H1 (cell line): ENCODE data around the gene OSM. TPM values are rescaled to one million over a fixed set of nuclear protein-coding genes. Genes with fewer than 3 reads are reported as not detected.
A peak's percentile ranks its signal among the peaks of the same experiment; 100 is the strongest.

Experiments used
- CTCF ChIA-PET: fragments of 300-600 bp; sonication (Branson Sonifier 250); formaldehyde crosslinking; loops from one replicate; lab custom pipeline; 2021; ENCODE audit not compliant: partially characterized antibody; lab: Charles Lee
- POLR2A ChIA-PET: fragments of 300-600 bp; sonication (Branson Sonifier 250); formaldehyde crosslinking; loops from one replicate; lab custom pipeline; 2021; ENCODE audit warnings: inconsistent platforms; ENCODE audit not compliant: partially characterized antibody; lab: Charles Lee
- DNase-seq, 2 experiments: peaks; one replicate each; pipeline versions ENCODE4 v3.0.0 to v3.0.0-alpha.2; 2010 to 2022; ENCODE audit warnings: low spot score in 2 of 2, low read depth in 1 of 2, mixed read lengths in 1 of 2
- FAIRE-seq: peaks from 2 replicates; lab custom pipeline; 2011; peaks lifted over from hg19 to GRCh38; lab: Jason Lieb, UNC
- H2AFZ ChIP-seq: 2 replicates; pipeline ENCODE4 v1.8.1; 2012; ENCODE audit warnings: low read length, inconsistent platforms
- H2AK5ac ChIP-seq: 2 replicates; pipeline ENCODE4 v1.6.1; 2013; ENCODE audit warnings: low read depth, low read length
- H2BK120ac ChIP-seq: replicated peaks from 2 replicates; pipeline ENCODE3; 2013; ENCODE audit warnings: low read depth, low read length, inconsistent platforms
- H2BK12ac ChIP-seq: 2 replicates; pipeline ENCODE4 v1.6.1; 2013; ENCODE audit warnings: low read depth, low read length
- H2BK15ac ChIP-seq: 2 replicates; pipeline ENCODE4 v1.6.1; 2013; ENCODE audit warnings: low read length
- H2BK20ac ChIP-seq: 2 replicates; pipeline ENCODE4 v1.6.1; 2013; ENCODE audit warnings: low read length
- H2BK5ac ChIP-seq: 2 replicates; pipeline ENCODE4 v1.6.1; 2013; ENCODE audit warnings: low read depth, low read length
- H3K14ac ChIP-seq: 2 replicates; pipeline ENCODE4 v1.6.1; 2013; ENCODE audit warnings: inconsistent platforms; ENCODE audit not compliant: insufficient read length
- H3K18ac ChIP-seq: 2 replicates; pipeline ENCODE4 v1.6.1; 2013; ENCODE audit warnings: low read length; ENCODE audit errors: extremely low read depth
- H3K23ac ChIP-seq: 2 replicates; pipeline ENCODE4 v1.6.1; 2013; ENCODE audit warnings: inconsistent platforms; ENCODE audit not compliant: insufficient read length
- H3K23me2 ChIP-seq: 2 replicates; pipeline ENCODE4 v1.6.1; 2013; ENCODE audit warnings: low read depth, low read length
- H3K27ac ChIP-seq: 2 replicates; pipeline ENCODE4 v1.6.1; 2011; ENCODE audit warnings: low read depth, low read length, inconsistent platforms
- H3K27me3 ChIP-seq, 4 experiments: replicated peaks in 1 of 4; 1 replicate in 1 of 4; 2 replicates in 3 of 4; pipeline versions ENCODE4 v1.6.1 to v1.8.1; 2011 to 2013; ENCODE audit warnings: low read length in 3 of 4, mild to moderate bottlenecking in 3 of 4, inconsistent platforms in 2 of 4, mixed read lengths in 2 of 4, moderate library complexity in 1 of 4; ENCODE audit not compliant: control insufficient read depth in 3 of 4, insufficient read depth in 3 of 4; ENCODE audit errors: extremely low read depth in 1 of 4
- H3K36me3 ChIP-seq, 4 experiments: 2 replicates each; pipeline versions ENCODE4 v1.6.1 to v1.8.1; 2011 to 2013; ENCODE audit warnings: mild to moderate bottlenecking in 4 of 4, low read length in 3 of 4, moderate library complexity in 2 of 4, control low read depth in 1 of 4, inconsistent platforms in 1 of 4; ENCODE audit not compliant: insufficient read depth in 4 of 4, control insufficient read depth in 2 of 4
- H3K4ac ChIP-seq: replicated peaks from 2 replicates; pipeline ENCODE3; 2013; ENCODE audit warnings: low read length, low read depth, mixed read lengths, inconsistent platforms; ENCODE audit not compliant: insufficient read length
- H3K4me1 ChIP-seq, 4 experiments: replicated peaks in 1 of 4; 1 replicate in 1 of 4; 2 replicates in 3 of 4; pipeline versions ENCODE4 v1.6.1 to v1.8.1; 2011 to 2013; ENCODE audit warnings: low read length in 3 of 4, inconsistent platforms in 2 of 4, mixed read lengths in 1 of 4; ENCODE audit not compliant: insufficient read depth in 4 of 4, control insufficient read depth in 3 of 4
- H3K4me2 ChIP-seq, 2 experiments: 2 replicates each; pipeline versions ENCODE4 v1.6.1 to v1.8.1; 2011 to 2013; ENCODE audit warnings: low read depth in 2 of 2, low read length in 2 of 2, control low read depth in 1 of 2, inconsistent platforms in 1 of 2, mild to moderate bottlenecking in 1 of 2; ENCODE audit not compliant: insufficient read depth in 1 of 2
- H3K4me3 ChIP-seq, 4 experiments: fragments of 200-600, 300-600 bp in 1 of 4; sonication (generic), shearing (Covaris generic), sonication (Bioruptor Twin) in 1 of 4; 2 replicates each; pipeline versions ENCODE4 v1.5.1 to v1.8.1; 2011 to 2016; ENCODE audit warnings: low read length in 4 of 4, low read depth in 3 of 4, control low read depth in 2 of 4, inconsistent platforms in 2 of 4, mild to moderate bottlenecking in 2 of 4, mixed read lengths in 1 of 4, moderate library complexity in 1 of 4; ENCODE audit not compliant: insufficient read depth in 2 of 4; ENCODE audit errors: extremely low read depth in 1 of 4
- H3K56ac ChIP-seq: replicated peaks from 2 replicates; pipeline ENCODE3; 2013; ENCODE audit warnings: low read depth, mild to moderate bottlenecking, mixed read lengths, low read length, inconsistent platforms; ENCODE audit not compliant: insufficient read length
- H3K79me1 ChIP-seq: 2 replicates; pipeline ENCODE4 v1.6.1; 2013; ENCODE audit warnings: low read depth, low read length, control low read depth
- H3K79me2 ChIP-seq, 2 experiments: 2 replicates each; pipeline versions ENCODE4 v1.6.1 to v1.8.1; 2012 to 2013; ENCODE audit warnings: low read length in 2 of 2, mild to moderate bottlenecking in 2 of 2, inconsistent platforms in 1 of 2; ENCODE audit not compliant: insufficient read depth in 2 of 2, control insufficient read depth in 1 of 2
- H3K9ac ChIP-seq, 4 experiments: replicated peaks in 1 of 4; 1 replicate in 1 of 4; 2 replicates in 3 of 4; pipeline versions ENCODE4 v1.6.1 to v1.8.1; 2011 to 2013; ENCODE audit warnings: low read depth in 3 of 4, low read length in 3 of 4, control low read depth in 2 of 4, mild to moderate bottlenecking in 2 of 4, moderate library complexity in 2 of 4, inconsistent platforms in 1 of 4; ENCODE audit errors: extremely low read depth in 1 of 4
- H3K9me3 ChIP-seq, 2 experiments: 2 replicates each; pipeline versions ENCODE4 v1.6.1 to v1.8.1; 2012 to 2013; ENCODE audit warnings: mild to moderate bottlenecking in 2 of 2, moderate library complexity in 2 of 2, control low read depth in 1 of 2, inconsistent platforms in 1 of 2, low read depth in 1 of 2, low read length in 1 of 2, mixed read lengths in 1 of 2; ENCODE audit not compliant: insufficient read depth in 2 of 2
- H4K20me1 ChIP-seq, 2 experiments: replicated peaks in 1 of 2; 2 replicates each; pipeline versions ENCODE3 to v1.8.1; 2011 to 2013; ENCODE audit warnings: inconsistent platforms in 2 of 2, low read length in 2 of 2, mild to moderate bottlenecking in 1 of 2; ENCODE audit not compliant: insufficient read depth in 2 of 2, control insufficient read depth in 1 of 2
- H4K5ac ChIP-seq: 2 replicates; pipeline ENCODE4 v1.6.1; 2013; ENCODE audit warnings: low read length, low read depth, mixed read lengths, inconsistent platforms; ENCODE audit not compliant: insufficient read length
- H4K8ac ChIP-seq: 2 replicates; pipeline ENCODE4 v1.8.0; 2013; ENCODE audit warnings: mild to moderate bottlenecking, moderate library complexity, low read length, inconsistent platforms; ENCODE audit not compliant: insufficient read depth; ENCODE audit errors: extremely low read depth
- H4K91ac ChIP-seq: replicated peaks from 2 replicates; pipeline ENCODE3; 2013; ENCODE audit warnings: low read length, mixed read lengths, inconsistent platforms; ENCODE audit not compliant: insufficient read length
- BACH1 ChIP-seq: IDR thresholded peaks from 2 replicates; pipeline ENCODE4 v1.6.1; 2012; ENCODE audit warnings: low read length, improper control_type of control experiment
- BRCA1 ChIP-seq: IDR thresholded peaks from 2 replicates; pipeline ENCODE4 v1.6.1; 2012; ENCODE audit warnings: low read depth, low read length, improper control_type of control experiment
- CHD2 ChIP-seq: IDR thresholded peaks from 2 replicates; pipeline ENCODE4 v1.6.1; 2012; ENCODE audit warnings: low read length, improper control_type of control experiment
- ZNF274 ChIP-seq: IDR thresholded peaks from 2 replicates; pipeline ENCODE4 v1.7.0; 2012; ENCODE audit warnings: low read length, borderline replicate concordance; ENCODE audit errors: extremely low read depth
- WGBS, 2 experiments: shearing (Covaris generic) in 1 of 2; methylation state at CpG; one replicate each; pipeline versions ENCODE4 v1.1.6 to v1.1.7; 2013 to 2015; ENCODE audit warnings: low lambda C conversion rate in 2 of 2, mixed read lengths in 2 of 2, inconsistent platforms in 1 of 2, low coverage in 1 of 2, missing lambda C conversion rate in 1 of 2; ENCODE audit not compliant: insufficient replicate concordance in 2 of 2, insufficient coverage in 1 of 2, insufficient read length in 1 of 2; ENCODE audit errors: extremely low coverage in 1 of 2, missing lambda C conversion rate in 1 of 2; 5-methylcytosine and 5-hydroxymethylcytosine counted together
- polyA plus RNA-seq, 7 experiments: library from polyadenylated mRNA; depleted of rRNA in 3 of 7; stranded (reverse) in 5 of 7; unstranded in 2 of 7; fragments of >200 nt in 5 of 7; fragments of 200-250 nt in 2 of 7; gene quantifications; 1 replicate in 5 of 7; 2 replicates in 1 of 7; 4 replicates in 1 of 7; pipeline versions ENCODE4 v1.2.1 to v1.2.3, GENCODE V29; 2011 to 2013; ENCODE audit warnings: missing spikeins in 2 of 7, mixed read lengths in 2 of 7
- total RNA-seq: library from RNA; stranded (reverse); fragmentation: NEBNext Ultra II Directional; extraction: Animal tissue kit (Norgen Biotek cat#: 25700); gene quantifications from 2 replicates; pipeline ENCODE4 v1.2.1, GENCODE V29; 2021
- TF ChIP-seq, protein P1 (sequence below): IDR thresholded peaks from 2 replicates; pipeline ENCODE4 v1.6.1; 2012; ENCODE audit warnings: inconsistent platforms

OSM gene
- total and polyA plus RNA-seq, 2 of the 8 experiments (the other 6 are each of a cell fraction or from before 2014, with no cell fraction given): not detected

DNA sequence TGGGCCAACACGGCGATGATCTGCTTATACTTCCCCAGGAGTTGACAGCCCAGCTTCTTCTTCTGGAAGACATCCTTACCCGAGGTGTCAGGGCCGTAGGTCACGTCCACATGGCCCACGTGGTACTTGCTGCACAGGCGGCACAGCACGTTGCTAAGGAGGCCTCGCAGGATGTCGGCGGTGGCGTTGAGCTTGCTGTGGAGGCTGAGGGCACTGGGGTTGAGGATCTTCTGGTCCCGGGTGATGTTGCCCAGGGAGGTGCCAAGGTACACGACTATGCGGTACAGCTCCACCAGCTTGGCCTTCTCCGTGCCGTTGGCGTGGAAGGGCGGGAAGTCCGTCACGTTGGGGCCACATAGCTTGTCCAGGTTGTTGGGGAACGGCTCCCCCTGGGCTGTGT lies 23.0 kb downstream of the OSM start:
- CTCF ChIA-PET: interaction anchor here (0.6 to 3.1 kb wide), 3 partner anchors 12 to 80 kb away, joined by 3 to 10 read pairs (median 3); no protein-coding TSS in a partner anchor
- no peak for FAIRE-seq
- Histone ChIP-seq H2BK12ac (no peak overlapping the region; the same call in 1 of the 2 replicates), H3K9ac (no peak overlapping the region), H3K36me3 (0 out of 8 replicates have a peak, but pooled peaks cover 0 to 5% (median 0%) of the 10 kb centered on the region in 4 experiments), H3K27me3 (no peaks in the 10 kb centered on the region; a peak in 2 of 7 replicates), H2BK15ac (no peak overlapping the region; the same call in 1 of the 2 replicates), H3K79me1 (peaks cover 4% of the 10 kb centered on the region), H2BK120ac (no peak overlapping the region), H4K5ac (peak overlapping the region; percentile 15), H3K23me2 (peaks cover 12% of the 10 kb centered on the region; the same call in 1 of the 2 replicates), H3K18ac (no peak overlapping the region), H2BK5ac (no peak overlapping the region), H3K4me2 (no peak overlapping the region; a peak in 1 of 4 replicates), H4K91ac (peak overlapping the region; percentile 35), H2BK20ac (no peak overlapping the region), H3K27ac (no peak overlapping the region), H3K4me1 (peaks cover 0 to 24% (median 13%) of the 10 kb centered on the region in 4 experiments; a peak in 6 of 7 replicates), H3K14ac (no peak overlapping the region), H2AFZ (no peak overlapping the region), H3K4me3 (no peak overlapping the region), H2AK5ac (no peak overlapping the region), H3K23ac (no peak overlapping the region), H4K20me1 (no peaks in the 10 kb centered on the region), H3K9me3 (no peaks in the 10 kb centered on the region), H4K8ac (no peak overlapping the region), H3K56ac (no peak overlapping the region), H3K79me2 (no peaks in the 10 kb centered on the region), H3K4ac (no peak overlapping the region)
- POLR2A ChIA-PET: interaction anchor here (1.0 to 1.6 kb wide), 2 partner anchors 10 to 12 kb away, joined by 3 to 5 read pairs; no protein-coding TSS in a partner anchor
- DNase-seq: no peak
- TF ChIP-seq BRCA1 (no peak), BACH1 (no peak), ZNF274 (no peak), CHD2 (no peak)
- TF ChIP-seq, protein P1, sequence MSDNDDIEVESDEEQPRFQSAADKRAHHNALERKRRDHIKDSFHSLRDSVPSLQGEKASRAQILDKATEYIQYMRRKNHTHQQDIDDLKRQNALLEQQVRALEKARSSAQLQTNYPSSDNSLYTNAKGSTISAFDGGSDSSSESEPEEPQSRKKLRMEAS: no peak
- whole genome bisulfite sequencing, 2 experiments: 93% methylated on average over 22 of the region's 22 CpGs; no CpG with 5 or more reads in 1 of the 2 experiments
